GM12872 (cell line): ENCODE results near the gene GRB7.

Source experiments
- CTCF ChIP-seq: IDR thresholded peaks from 3 replicates; pipeline ENCODE4 v1.5.1; 2011; ENCODE audit warnings: low read depth, mild to moderate bottlenecking, low read length, moderate library complexity; ENCODE audit not compliant: insufficient read depth

The GRB7 gene

GRCh38 chr17:39699818-39700147, 38.0 kb upstream of the GRB7 start, which contains the start of gene ERBB2:
ERBB2 (plus strand) TSS chr17:39700064; CDS start chr17:39700239, 175 bp downstream.
- no peak for TF ChIP-seq CTCF

- TF ChIP-seq CTCF: no peak
These were observed 37.4 kb upstream of the GRB7 start for GRCh38 chr17:39700148-39700987.

- TF ChIP-seq CTCF: no peak
These were observed 36.5 kb upstream of the GRB7 start for GRCh38 chr17:39701012-39701783.

GRCh38 chr17:39701784-39702422, 35.8 kb upstream of the GRB7 start:
- no peak for TF ChIP-seq CTCF

- TF ChIP-seq CTCF: no peak
These were observed 34.5 kb upstream of the GRB7 start for GRCh38 chr17:39702901-39703893.

- TF ChIP-seq CTCF: 0 out of 3 replicates have a peak, but pooled peaks have one; percentile 5
These were observed 33.8 kb upstream of the GRB7 start for GRCh38 chr17:39703913-39704312.
